ENCODE results near the gene ATG4B.
A peak's percentile ranks its signal among the peaks of the same experiment; 100 is the strongest.

The ATG4B gene

DNA sequence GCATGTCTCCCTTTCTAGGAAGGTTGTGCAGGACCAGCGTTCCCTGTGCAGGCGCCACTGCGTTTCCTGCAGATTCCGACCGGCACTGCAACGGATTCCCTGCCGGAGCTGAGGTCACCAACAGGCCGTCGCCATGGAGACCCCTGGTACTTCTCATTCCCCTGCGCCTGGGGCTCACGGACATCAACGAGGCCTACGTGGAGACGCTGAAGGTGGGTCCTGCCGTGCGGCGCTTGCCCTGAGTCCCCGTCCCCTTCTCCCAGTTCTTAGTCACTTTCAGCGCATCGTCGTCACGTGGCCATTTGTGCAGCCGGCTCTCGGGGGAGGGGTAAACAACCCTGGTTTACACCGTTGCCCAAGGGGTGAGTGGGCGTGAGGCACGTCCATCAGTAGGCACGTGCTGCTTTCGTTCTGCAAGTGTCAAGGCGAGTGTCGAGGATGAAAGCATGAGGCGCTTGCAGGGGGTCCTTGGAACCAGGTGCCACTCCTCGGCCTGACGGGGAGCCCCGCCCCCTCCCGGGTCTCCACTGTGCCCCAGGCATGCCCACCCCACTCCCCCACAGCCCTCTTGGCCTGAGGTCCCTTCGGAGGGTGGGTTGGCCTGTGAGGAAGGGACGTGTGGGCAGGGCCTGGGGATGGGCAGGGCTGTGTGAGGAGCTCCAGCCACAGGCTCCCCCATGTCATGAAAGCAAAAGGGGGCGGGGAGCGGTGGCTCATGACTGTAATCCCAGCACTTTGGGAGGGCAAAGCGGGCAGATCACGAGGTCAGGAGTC is 29.3 kb downstream of the ATG4B start:
- DNase-seq (ENCODE audit: low read depth in 2 of 2) = no peak

DNA sequence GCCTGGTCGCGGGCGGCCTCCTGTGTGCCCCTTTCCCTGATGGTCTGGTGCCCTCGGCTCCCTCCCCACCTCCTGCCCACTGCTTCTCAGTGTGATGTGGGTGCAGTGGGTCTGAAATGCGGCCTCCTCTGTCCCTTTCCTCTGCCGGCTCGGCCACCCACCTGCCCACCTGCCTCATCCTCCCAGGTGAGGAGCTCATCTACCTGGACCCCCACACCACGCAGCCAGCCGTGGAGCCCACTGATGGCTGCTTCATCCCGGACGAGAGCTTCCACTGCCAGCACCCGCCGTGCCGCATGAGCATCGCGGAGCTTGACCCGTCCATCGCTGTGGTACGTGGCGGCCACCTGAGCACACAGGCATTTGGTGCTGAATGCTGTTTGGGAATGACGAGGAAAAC is 30.9 kb downstream of the ATG4B start:
- DNase-seq (ENCODE audit: low read depth in 2 of 2) = no peak

DNA sequence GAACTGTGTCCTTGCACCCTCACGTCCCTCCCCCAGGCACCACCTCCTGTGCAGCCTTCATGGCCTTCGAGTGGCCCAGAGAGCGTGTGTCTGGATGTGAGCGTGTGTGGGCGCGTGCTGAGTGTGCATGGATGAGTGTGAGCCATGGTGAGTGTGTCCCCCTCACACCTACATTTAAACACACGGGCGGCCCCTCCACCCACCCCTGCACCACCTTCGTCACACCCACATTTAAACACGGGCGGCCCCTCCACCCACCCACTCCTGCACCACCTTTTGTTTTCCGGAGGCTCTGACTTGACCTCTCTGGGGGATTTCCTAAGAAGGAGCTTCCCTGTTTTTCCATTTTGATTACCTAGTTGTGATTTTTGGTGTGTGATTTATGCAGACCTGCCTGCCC is 31.3 kb downstream of the ATG4B start:
- no peak for DNase-seq (ENCODE audit: low read depth in 2 of 2)

- DNase-seq (ENCODE audit: low read depth in 2 of 2) = no peak
Measured at GRCh38 chr2:241670333-241671110, 33.0 kb downstream of the ATG4B start.

GRCh38 chr2:241671457-241672240 is 34.2 kb downstream of the ATG4B start:
- no peak for DNase-seq (ENCODE audit: low read depth in 2 of 2)

DNA sequence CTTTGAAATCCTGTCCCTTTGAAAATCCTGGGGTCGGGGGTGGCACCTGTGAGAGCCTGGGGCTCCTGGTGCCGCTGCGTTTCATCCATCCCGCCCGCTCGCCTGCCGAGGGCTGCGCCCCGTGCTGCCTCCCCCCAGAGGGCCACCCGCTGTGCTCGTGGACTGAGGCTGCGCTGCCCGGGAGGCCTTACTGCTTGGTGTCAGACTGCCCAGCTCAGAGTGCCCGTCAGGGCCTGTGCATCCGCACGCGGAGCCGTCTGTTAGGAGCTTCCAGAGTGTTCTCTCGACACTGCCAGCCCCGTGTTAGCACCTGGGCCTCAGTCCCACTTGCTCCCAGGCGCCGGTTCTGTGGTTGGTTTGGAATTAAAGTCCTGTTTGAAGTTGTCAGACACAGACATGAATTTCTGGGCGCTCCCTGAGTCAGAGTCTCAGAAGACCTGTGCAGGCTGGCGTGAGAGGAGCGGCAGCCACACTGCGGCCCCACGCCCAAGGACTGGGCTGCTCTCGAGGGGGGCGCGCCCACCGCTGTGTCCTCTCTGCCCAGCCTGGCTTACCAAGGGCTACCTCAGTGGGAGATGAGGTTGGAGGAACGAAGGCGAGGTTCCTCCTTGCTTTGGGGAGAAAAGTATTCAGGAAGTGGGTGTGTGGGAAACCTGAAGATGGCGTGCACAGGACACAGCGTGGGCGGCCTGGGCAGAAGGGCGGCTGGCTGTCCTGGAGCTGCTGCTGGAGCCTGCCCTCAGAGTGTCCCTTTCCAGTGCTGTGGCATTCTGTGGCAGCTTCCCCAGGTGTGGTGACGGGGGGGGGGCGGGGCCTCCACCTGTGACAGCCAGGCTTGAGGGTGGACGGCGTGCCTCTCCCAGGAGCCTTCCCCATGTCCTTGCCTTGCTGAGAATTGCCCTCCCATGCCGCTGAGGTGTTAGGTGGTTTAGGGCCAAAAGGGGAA is 35.0 kb downstream of the ATG4B start:
- DNase-seq (ENCODE audit: low read depth in 2 of 2) = no peak

GRCh38 chr2:241673189-241673663 is 35.7 kb downstream of the ATG4B start:
- DNase-seq (ENCODE audit: low read depth in 2 of 2) = no peak

- no peak for DNase-seq (ENCODE audit: low read depth in 2 of 2)
Measured at GRCh38 chr2:241673797-241674725, 36.6 kb downstream of the ATG4B start.

DNA sequence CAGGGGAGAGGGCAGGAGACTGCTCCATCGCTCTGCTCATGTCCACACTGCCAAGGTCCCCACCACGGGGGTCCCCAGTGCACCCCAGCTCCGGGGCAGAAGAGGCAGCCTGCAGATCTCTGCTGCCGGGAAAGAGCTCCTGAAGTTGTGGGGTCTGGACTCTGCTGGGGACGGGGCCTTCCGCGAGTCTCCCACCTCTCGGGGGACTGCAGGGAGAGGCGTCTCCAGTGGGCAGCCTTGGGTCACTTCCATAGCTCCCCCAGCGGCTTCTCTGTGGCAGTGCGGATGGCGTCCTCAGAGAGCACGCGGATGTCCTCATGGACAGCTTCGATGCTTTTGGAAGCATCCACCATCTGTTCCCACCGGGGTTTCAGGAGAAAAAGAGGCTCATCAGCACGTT is 38.4 kb downstream of the ATG4B start:
- no peak for DNase-seq (ENCODE audit: low read depth in 2 of 2)

GRCh38 chr2:241676665-241677064 is 39.2 kb downstream of the ATG4B start:
- no peak for DNase-seq (ENCODE audit: low read depth in 2 of 2)

DNA sequence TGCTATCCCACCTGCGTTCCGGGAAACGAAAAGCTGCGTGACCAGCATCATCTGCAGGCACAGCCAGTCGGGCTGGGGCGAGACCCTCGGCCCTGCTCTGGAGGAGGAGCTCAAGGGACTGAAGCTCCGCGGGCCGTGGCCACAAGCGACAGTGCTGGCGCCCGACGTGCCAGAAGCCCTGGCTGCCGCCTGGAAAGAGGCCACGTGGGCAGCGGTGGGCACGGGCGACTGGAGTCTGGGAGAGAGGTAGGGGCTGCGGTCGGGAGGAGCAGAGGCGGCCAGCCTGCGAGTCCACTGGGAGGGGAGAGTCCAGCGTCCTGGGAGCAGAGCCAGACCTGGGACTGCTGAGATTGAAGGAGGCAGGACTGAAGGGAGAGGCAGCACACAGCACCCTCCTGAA is 39.9 kb downstream of the ATG4B start:
- no peak for DNase-seq (ENCODE audit: low read depth in 2 of 2)

GRCh38 chr2:241678307-241678706 is 40.8 kb downstream of the ATG4B start:
- DNase-seq (ENCODE audit: low read depth in 2 of 2) = no peak

DNA sequence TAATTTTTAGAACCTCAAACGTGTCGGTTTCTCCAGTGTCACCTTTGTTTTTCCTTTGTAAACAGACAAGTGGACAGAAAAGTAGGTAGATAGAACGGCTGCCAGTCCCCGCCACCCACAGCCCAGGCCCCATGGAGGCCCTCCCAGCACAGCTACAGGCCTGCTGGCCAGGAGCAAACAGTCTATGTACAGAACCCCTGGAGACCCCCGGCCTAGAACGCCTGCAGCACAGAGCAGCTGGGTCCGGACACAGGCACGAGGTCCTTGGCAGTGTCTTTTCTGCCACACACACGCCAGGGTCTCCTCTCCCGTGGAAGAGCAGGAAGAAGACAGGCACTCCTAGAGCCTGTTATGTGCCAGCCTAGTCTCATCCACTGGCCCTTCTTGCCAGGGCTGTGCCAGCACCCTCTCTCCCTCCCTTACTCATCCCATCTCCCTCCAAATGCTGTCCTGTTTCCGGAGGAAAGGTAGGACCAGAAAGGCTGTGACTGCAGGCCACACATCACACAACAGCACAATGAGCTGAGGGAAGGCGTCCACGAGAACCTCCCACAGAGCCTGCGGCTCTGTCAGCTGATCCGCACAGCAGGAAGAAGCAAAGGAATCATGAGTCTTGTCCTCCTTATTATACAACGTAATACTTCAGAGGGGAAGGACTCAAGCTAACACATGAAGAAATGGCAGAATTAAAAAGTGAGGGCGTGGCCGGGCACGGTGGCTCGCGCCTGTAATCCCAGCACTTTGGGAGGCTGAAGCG is 41.5 kb downstream of the ATG4B start:
- DNase-seq (ENCODE audit: low read depth in 2 of 2) = no peak

DNA sequence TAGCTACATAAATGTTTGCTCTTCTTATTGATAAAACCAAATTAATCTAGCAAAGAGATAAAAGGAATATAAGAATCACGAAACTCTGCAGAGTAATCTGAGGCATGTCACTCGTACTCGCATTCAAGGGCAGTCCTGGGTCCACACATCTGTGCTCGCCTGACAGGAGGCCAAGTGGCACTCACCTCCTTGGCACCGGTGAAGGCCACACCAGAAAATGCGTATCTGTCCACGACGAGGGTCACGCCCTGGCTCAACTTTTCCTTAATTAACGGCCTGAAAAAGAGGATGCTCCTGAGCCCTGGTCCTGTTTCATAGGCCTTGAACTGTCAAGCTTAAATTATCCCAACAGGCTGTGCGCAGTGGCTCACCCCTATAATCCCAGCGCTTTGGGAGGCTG is 42.6 kb downstream of the ATG4B start:
- no peak for DNase-seq (ENCODE audit: low read depth in 2 of 2)

- no peak for DNase-seq (ENCODE audit: low read depth in 2 of 2)
Measured at GRCh38 chr2:241680827-241681599, 43.5 kb downstream of the ATG4B start.

GRCh38 chr2:241686324-241686649 is 48.8 kb downstream of the ATG4B start:
- DNase-seq (ENCODE audit: low read depth in 2 of 2) = no peak

GRCh38 chr2:241686650-241687425 is 49.3 kb downstream of the ATG4B start, which contains the start of gene DTYMK:
Gene DTYMK, minus strand, starts transcription at chr2:241686815. Its CDS starts 32 bp downstream, at chr2:241686783.
- DNase-seq (ENCODE audit: low read depth in 2 of 2) = peak; percentile 88 to 89

DNA sequence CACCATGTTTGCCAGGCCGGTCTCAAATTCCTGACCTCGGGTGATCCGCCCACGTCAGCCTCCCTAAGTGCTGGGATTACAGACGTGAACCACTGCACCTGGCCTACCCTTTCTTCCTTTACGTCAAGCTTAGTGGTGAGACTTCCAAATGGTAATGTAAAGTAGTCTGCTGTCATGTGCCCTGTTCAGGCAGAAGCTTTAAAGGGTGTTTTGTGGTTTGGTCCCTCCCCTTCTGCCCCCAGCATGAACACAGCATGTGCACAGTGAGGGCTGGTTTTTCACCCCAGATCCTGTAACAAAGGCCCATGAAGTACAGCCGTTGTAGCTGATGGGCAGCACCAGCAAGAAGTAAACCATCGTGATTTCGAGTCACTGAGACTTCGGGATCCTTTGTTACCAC is 51.8 kb downstream of the ATG4B start:
- no peak for DNase-seq (ENCODE audit: low read depth in 2 of 2)

All from stimulated activated CD8-positive, alpha-beta memory T cell treated with anti-CD3 and anti-CD28 coated beads, Interleukin-2, amount 100 ng/mL, for 1 hour (primary cell).